ENCODE data around the gene KRCC1.
A peak's percentile ranks its signal among the peaks of the same experiment; 100 is the strongest.
"Not testable (repeated sequence)": the region's sequence is repeated elsewhere in the genome, so short reads cannot be mapped to it uniquely, and the experiment has no call there.

The KRCC1 gene

GRCh38 chr2:88036606-88037005, 19.0 kb downstream of the KRCC1 start:
- no peak for DNase-seq

- no peak for DNase-seq
These were observed 19.4 kb downstream of the KRCC1 start for GRCh38 chr2:88036182-88036581.

- no peak for DNase-seq
These were observed 23.4 kb downstream of the KRCC1 start for GRCh38 chr2:88032070-88032702.

GRCh38 chr2:88028931-88029330, 26.7 kb downstream of the KRCC1 start:
- DNase-seq = no peak

- DNase-seq = no peak
These were observed 27.7 kb downstream of the KRCC1 start for GRCh38 chr2:88027697-88028389.

GRCh38 chr2:88024509-88024908, 31.1 kb downstream of the KRCC1 start:
- DNase-seq = no peak

- DNase-seq = no peak
These were observed 33.0 kb downstream of the KRCC1 start for GRCh38 chr2:88022669-88022921.

- DNase-seq = no peak
These were observed 35.6 kb downstream of the KRCC1 start for GRCh38 chr2:88019985-88020384.

GRCh38 chr2:88018909-88019308, 36.7 kb downstream of the KRCC1 start:
- DNase-seq = no peak

GRCh38 chr2:88018077-88018805, 37.3 kb downstream of the KRCC1 start:
- not testable (repeated sequence) for DNase-seq

GRCh38 chr2:88017780-88018038, 37.9 kb downstream of the KRCC1 start:
- DNase-seq = not testable (repeated sequence)

- DNase-seq = peak; percentile 85
These were observed 38.4 kb downstream of the KRCC1 start for GRCh38 chr2:88016960-88017779.

- peak; percentile 88 for DNase-seq
These were observed 39.3 kb downstream of the KRCC1 start, which contains the start of gene RNU2-63P for GRCh38 chr2:88016086-88016959. Gene RNU2-63P (minus strand): TSS chr2:88016547.

GRCh38 chr2:88011011-88011410, 44.6 kb downstream of the KRCC1 start:
- no peak for DNase-seq

- no peak for DNase-seq
These were observed 45.4 kb downstream of the KRCC1 start for GRCh38 chr2:88010136-88010535.

- no peak for DNase-seq
These were observed 48.6 kb downstream of the KRCC1 start for GRCh38 chr2:88006912-88007439.

- DNase-seq = no peak
These were observed 49.8 kb downstream of the KRCC1 start for GRCh38 chr2:88005776-88006175.

- DNase-seq = no peak
These were observed 52.4 kb downstream of the KRCC1 start for GRCh38 chr2:88003074-88003755.

- no peak for DNase-seq
These were observed 53.2 kb downstream of the KRCC1 start for GRCh38 chr2:88002359-88002707.

GRCh38 chr2:88000474-88000873, 55.1 kb downstream of the KRCC1 start:
- not testable (repeated sequence) for DNase-seq

GRCh38 chr2:87996570-87996969, 59.0 kb downstream of the KRCC1 start:
- no peak for DNase-seq

GRCh38 chr2:87995756-87996155, 59.8 kb downstream of the KRCC1 start:
- DNase-seq = no peak
